ENCODE results near the gene JARID2.

- TF ChIP-seq CTCF (IDR thresholded peaks at IDR 0.05) (no peak), EZH2phosphoT487 (IDR thresholded peaks at IDR 0.05) (no peak)
Observed at GRCh38 chr6:15372932-15373331, 127.1 kb downstream of the JARID2 start.
